ENCODE measurements around the gene MORF4L2.

DNA sequence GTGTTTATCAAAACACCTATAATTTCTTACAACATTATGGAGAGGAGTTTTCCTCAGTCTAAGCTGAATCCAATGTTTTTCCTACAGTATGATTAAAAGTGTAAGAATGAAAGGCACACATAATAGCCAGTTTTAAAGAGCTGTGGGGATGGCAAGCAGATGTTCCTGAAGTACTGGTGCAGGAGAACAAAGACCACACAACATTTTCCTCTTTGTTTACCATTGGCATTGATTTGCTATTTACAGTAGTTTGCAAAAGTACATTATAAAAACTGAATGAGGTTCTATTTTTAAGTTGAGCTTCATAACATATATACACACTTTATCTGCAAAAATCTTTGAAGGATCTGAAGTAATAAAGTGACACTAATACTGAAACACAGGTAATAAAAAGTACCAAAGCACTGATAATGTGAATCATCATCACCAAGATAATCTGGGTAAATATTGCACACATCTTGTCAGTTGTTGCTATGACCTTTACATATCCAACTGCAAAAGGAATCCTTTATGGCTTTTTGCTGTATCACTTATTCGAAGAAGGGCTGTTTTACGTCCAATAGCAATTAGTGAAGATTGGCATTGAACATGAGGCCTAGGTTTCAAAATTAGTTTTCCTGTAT, 35.2 kb downstream of the MORF4L2 start:
- TF ChIP-seq, protein P1, sequence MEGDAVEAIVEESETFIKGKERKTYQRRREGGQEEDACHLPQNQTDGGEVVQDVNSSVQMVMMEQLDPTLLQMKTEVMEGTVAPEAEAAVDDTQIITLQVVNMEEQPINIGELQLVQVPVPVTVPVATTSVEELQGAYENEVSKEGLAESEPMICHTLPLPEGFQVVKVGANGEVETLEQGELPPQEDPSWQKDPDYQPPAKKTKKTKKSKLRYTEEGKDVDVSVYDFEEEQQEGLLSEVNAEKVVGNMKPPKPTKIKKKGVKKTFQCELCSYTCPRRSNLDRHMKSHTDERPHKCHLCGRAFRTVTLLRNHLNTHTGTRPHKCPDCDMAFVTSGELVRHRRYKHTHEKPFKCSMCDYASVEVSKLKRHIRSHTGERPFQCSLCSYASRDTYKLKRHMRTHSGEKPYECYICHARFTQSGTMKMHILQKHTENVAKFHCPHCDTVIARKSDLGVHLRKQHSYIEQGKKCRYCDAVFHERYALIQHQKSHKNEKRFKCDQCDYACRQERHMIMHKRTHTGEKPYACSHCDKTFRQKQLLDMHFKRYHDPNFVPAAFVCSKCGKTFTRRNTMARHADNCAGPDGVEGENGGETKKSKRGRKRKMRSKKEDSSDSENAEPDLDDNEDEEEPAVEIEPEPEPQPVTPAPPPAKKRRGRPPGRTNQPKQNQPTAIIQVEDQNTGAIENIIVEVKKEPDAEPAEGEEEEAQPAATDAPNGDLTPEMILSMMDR (IDR thresholded peaks at IDR 0.05; ENCODE audit: poor library complexity), result no peak
- no peak for TF ChIP-seq EZH2 (IDR thresholded peaks at IDR 0.05; ENCODE audit: borderline replicate concordance)
- no peak for TF ChIP-seq EZH2phosphoT487 (IDR thresholded peaks at IDR 0.05; ENCODE audit: low read depth, severe bottlenecking, unreplicated experiment)
